ENCODE data around the gene HAGH.

The HAGH gene

GRCh38 chr16:1821861-1822611, 4.6 kb downstream of the HAGH start:
- TF ChIP-seq ZNF274 (IDR thresholded peaks at IDR 0.05; ENCODE audit: low read depth, low read length), result no peak
- H3K4me3 ChIP-seq (ENCODE audit: low read length), result no peak overlapping the region

GRCh38 chr16:1820946-1821290, 5.7 kb downstream of the HAGH start:
- TF ChIP-seq ZNF274 (IDR thresholded peaks at IDR 0.05; ENCODE audit: low read depth, low read length), result no peak
- H3K4me3 ChIP-seq (ENCODE audit: low read length), result no peak overlapping the region

GRCh38 chr16:1820096-1820945, 6.3 kb downstream of the HAGH start:
- H3K4me3 ChIP-seq (ENCODE audit: low read length), result no peak overlapping the region
- TF ChIP-seq ZNF274 (IDR thresholded peaks at IDR 0.05; ENCODE audit: low read depth, low read length), result no peak

- no peak for TF ChIP-seq ZNF274 (IDR thresholded peaks at IDR 0.05; ENCODE audit: low read depth, low read length)
- no peak overlapping the region for H3K4me3 ChIP-seq (ENCODE audit: low read length)
Measured at GRCh38 chr16:1819611-1820010, 7.0 kb downstream of the HAGH start.

- no peak overlapping the region for H3K4me3 ChIP-seq (ENCODE audit: low read length)
- TF ChIP-seq ZNF274 (IDR thresholded peaks at IDR 0.05; ENCODE audit: low read depth, low read length), result no peak
Measured at GRCh38 chr16:1818873-1819525, 7.6 kb downstream of the HAGH start.

GRCh38 chr16:1818204-1818872, 8.3 kb downstream of the HAGH start:
- H3K4me3 ChIP-seq (ENCODE audit: low read length), result no peak overlapping the region
- TF ChIP-seq ZNF274 (IDR thresholded peaks at IDR 0.05; ENCODE audit: low read depth, low read length), result no peak

GRCh38 chr16:1817716-1818115, 8.9 kb downstream of the HAGH start:
- H3K4me3 ChIP-seq (ENCODE audit: low read length), result no peak overlapping the region
- no peak for TF ChIP-seq ZNF274 (IDR thresholded peaks at IDR 0.05; ENCODE audit: low read depth, low read length)

GRCh38 chr16:1817276-1817589, 9.4 kb downstream of the HAGH start:
- TF ChIP-seq ZNF274 (IDR thresholded peaks at IDR 0.05; ENCODE audit: low read depth, low read length), result no peak
- no peak overlapping the region for H3K4me3 ChIP-seq (ENCODE audit: low read length)

- no peak for TF ChIP-seq ZNF274 (IDR thresholded peaks at IDR 0.05; ENCODE audit: low read depth, low read length)
- no peak overlapping the region for H3K4me3 ChIP-seq (ENCODE audit: low read length)
Measured at GRCh38 chr16:1816396-1817275, 10.0 kb downstream of the HAGH start.

GRCh38 chr16:1815461-1815860, 11.2 kb downstream of the HAGH start:
- no peak overlapping the region for H3K4me3 ChIP-seq (ENCODE audit: low read length)
- no peak for TF ChIP-seq ZNF274 (IDR thresholded peaks at IDR 0.05; ENCODE audit: low read depth, low read length)

GRCh38 chr16:1812732-1813163, 13.9 kb downstream of the HAGH start:
- no peak for TF ChIP-seq ZNF274 (IDR thresholded peaks at IDR 0.05; ENCODE audit: low read depth, low read length)
- no peak overlapping the region for H3K4me3 ChIP-seq (ENCODE audit: low read length)

- no peak overlapping the region for H3K4me3 ChIP-seq (ENCODE audit: low read length)
- no peak for TF ChIP-seq ZNF274 (IDR thresholded peaks at IDR 0.05; ENCODE audit: low read depth, low read length)
Measured at GRCh38 chr16:1810536-1810935, 16.1 kb downstream of the HAGH start.

GRCh38 chr16:1810106-1810505, 16.5 kb downstream of the HAGH start:
- H3K4me3 ChIP-seq (ENCODE audit: low read length), result no peak overlapping the region
- TF ChIP-seq ZNF274 (IDR thresholded peaks at IDR 0.05; ENCODE audit: low read depth, low read length), result no peak

Data from GM08714 (cell line).